ENCODE measurements around the gene GPR183. TPM values are rescaled to one million over a fixed set of nuclear protein-coding genes. Genes with fewer than 3 reads are reported as not detected.

The GPR183 gene
- polyA plus RNA-seq, 1 donor: 7.3 TPM

- DNase-seq: no peak
- Histone ChIP-seq H3K4me1 (ENCODE audit: control insufficient read depth, insufficient read depth, low read length) (peaks cover 2% of the 10 kb centered on the region), H3K27ac (ENCODE audit: low read length) (no peak overlapping the region), H3K9me3 (ENCODE audit: control insufficient read depth, low read depth, low read length) (no peaks in the 10 kb centered on the region), H3K36me3 (ENCODE audit: control insufficient read depth, insufficient read depth, low read length) (peaks cover 11% of the 10 kb centered on the region), H3K4me3 (ENCODE audit: low read length) (no peak overlapping the region), H3K27me3 (ENCODE audit: control insufficient read depth, insufficient read depth, low read length) (no peaks in the 10 kb centered on the region)
- WGBS (ENCODE audit: insufficient coverage, low lambda C conversion rate): no CpG with 5 or more reads among the region's 14 CpGs
These were observed 3.2 kb downstream of the GPR183 start for GRCh38 chr13:99303863-99304521.

- H3K27ac ChIP-seq (ENCODE audit: low read length): no peak overlapping the region
- no peaks in the 10 kb centered on the region for H3K9me3 ChIP-seq (ENCODE audit: control insufficient read depth, low read depth, low read length)
- no peak for DNase-seq
- peaks cover 9% of the 10 kb centered on the region for H3K36me3 ChIP-seq (ENCODE audit: control insufficient read depth, insufficient read depth, low read length)
- 60% methylated on average over 1 of the region's 8 CpGs for WGBS (ENCODE audit: insufficient coverage, low lambda C conversion rate)
- H3K4me3 ChIP-seq (ENCODE audit: low read length): no peak overlapping the region
- H3K4me1 ChIP-seq (ENCODE audit: control insufficient read depth, insufficient read depth, low read length): no peaks in the 10 kb centered on the region
- no peaks in the 10 kb centered on the region for H3K27me3 ChIP-seq (ENCODE audit: control insufficient read depth, insufficient read depth, low read length)
These were observed 4.3 kb downstream of the GPR183 start for GRCh38 chr13:99302637-99303505.

- no peak overlapping the region for H3K4me3 ChIP-seq (ENCODE audit: low read length)
- no CpG with 5 or more reads among the region's 1 CpG for WGBS (ENCODE audit: insufficient coverage, low lambda C conversion rate)
- H3K27ac ChIP-seq (ENCODE audit: low read length): no peak overlapping the region
- no peak for DNase-seq
- peaks cover 9% of the 10 kb centered on the region for H3K36me3 ChIP-seq (ENCODE audit: control insufficient read depth, insufficient read depth, low read length)
- no peaks in the 10 kb centered on the region for H3K4me1 ChIP-seq (ENCODE audit: control insufficient read depth, insufficient read depth, low read length)
- no peaks in the 10 kb centered on the region for H3K27me3 ChIP-seq (ENCODE audit: control insufficient read depth, insufficient read depth, low read length)
- no peaks in the 10 kb centered on the region for H3K9me3 ChIP-seq (ENCODE audit: control insufficient read depth, low read depth, low read length)
These were observed 5.1 kb downstream of the GPR183 start for GRCh38 chr13:99301913-99302636.

GRCh38 chr13:99301056-99301838, 6.0 kb downstream of the GPR183 start:
- H3K27ac ChIP-seq (ENCODE audit: low read length): no peak overlapping the region
- WGBS (ENCODE audit: insufficient coverage, low lambda C conversion rate): no CpG with 5 or more reads among the region's 7 CpGs
- H3K27me3 ChIP-seq (ENCODE audit: control insufficient read depth, insufficient read depth, low read length): no peaks in the 10 kb centered on the region
- DNase-seq: no peak
- peaks cover 9% of the 10 kb centered on the region for H3K36me3 ChIP-seq (ENCODE audit: control insufficient read depth, insufficient read depth, low read length)
- H3K9me3 ChIP-seq (ENCODE audit: control insufficient read depth, low read depth, low read length): no peaks in the 10 kb centered on the region
- H3K4me3 ChIP-seq (ENCODE audit: low read length): no peak overlapping the region
- H3K4me1 ChIP-seq (ENCODE audit: control insufficient read depth, insufficient read depth, low read length): no peaks in the 10 kb centered on the region

GRCh38 chr13:99299920-99300341, 7.3 kb downstream of the GPR183 start:
- no peak overlapping the region for H3K27ac ChIP-seq (ENCODE audit: low read length)
- no peaks in the 10 kb centered on the region for H3K9me3 ChIP-seq (ENCODE audit: control insufficient read depth, low read depth, low read length)
- no CpG with 5 or more reads among the region's 4 CpGs for WGBS (ENCODE audit: insufficient coverage, low lambda C conversion rate)
- DNase-seq: no peak
- no peaks in the 10 kb centered on the region for H3K4me1 ChIP-seq (ENCODE audit: control insufficient read depth, insufficient read depth, low read length)
- H3K27me3 ChIP-seq (ENCODE audit: control insufficient read depth, insufficient read depth, low read length): no peaks in the 10 kb centered on the region
- H3K36me3 ChIP-seq (ENCODE audit: control insufficient read depth, insufficient read depth, low read length): peaks cover 8% of the 10 kb centered on the region
- no peak overlapping the region for H3K4me3 ChIP-seq (ENCODE audit: low read length)

- DNase-seq: no peak
- 86% methylated on average over 1 of the region's 4 CpGs for WGBS (ENCODE audit: insufficient coverage, low lambda C conversion rate)
- Histone ChIP-seq H3K27ac (ENCODE audit: low read length) (no peak overlapping the region), H3K9me3 (ENCODE audit: control insufficient read depth, low read depth, low read length) (no peaks in the 10 kb centered on the region), H3K27me3 (ENCODE audit: control insufficient read depth, insufficient read depth, low read length) (no peaks in the 10 kb centered on the region), H3K36me3 (ENCODE audit: control insufficient read depth, insufficient read depth, low read length) (peaks cover 8% of the 10 kb centered on the region), H3K4me1 (ENCODE audit: control insufficient read depth, insufficient read depth, low read length) (no peaks in the 10 kb centered on the region), H3K4me3 (ENCODE audit: low read length) (no peak overlapping the region)
These were observed 7.8 kb downstream of the GPR183 start for GRCh38 chr13:99299256-99299919.

GRCh38 chr13:99298056-99298455, 9.1 kb downstream of the GPR183 start:
- H3K9me3 ChIP-seq (ENCODE audit: control insufficient read depth, low read depth, low read length): no peaks in the 10 kb centered on the region
- no peak overlapping the region for H3K4me3 ChIP-seq (ENCODE audit: low read length)
- H3K27ac ChIP-seq (ENCODE audit: low read length): no peak overlapping the region
- no peaks in the 10 kb centered on the region for H3K27me3 ChIP-seq (ENCODE audit: control insufficient read depth, insufficient read depth, low read length)
- peaks cover 5% of the 10 kb centered on the region for H3K36me3 ChIP-seq (ENCODE audit: control insufficient read depth, insufficient read depth, low read length)
- peaks cover 5% of the 10 kb centered on the region for H3K4me1 ChIP-seq (ENCODE audit: control insufficient read depth, insufficient read depth, low read length)
- 100% methylated on average over 2 of the region's 2 CpGs for WGBS (ENCODE audit: insufficient coverage, low lambda C conversion rate)
- DNase-seq: no peak

- peaks cover 5% of the 10 kb centered on the region for H3K36me3 ChIP-seq (ENCODE audit: control insufficient read depth, insufficient read depth, low read length)
- peaks cover 5% of the 10 kb centered on the region for H3K4me1 ChIP-seq (ENCODE audit: control insufficient read depth, insufficient read depth, low read length)
- DNase-seq: no peak
- no peak overlapping the region for H3K27ac ChIP-seq (ENCODE audit: low read length)
- no peaks in the 10 kb centered on the region for H3K27me3 ChIP-seq (ENCODE audit: control insufficient read depth, insufficient read depth, low read length)
- H3K9me3 ChIP-seq (ENCODE audit: control insufficient read depth, low read depth, low read length): no peaks in the 10 kb centered on the region
- H3K4me3 ChIP-seq (ENCODE audit: low read length): no peak overlapping the region
These were observed 9.9 kb downstream of the GPR183 start for GRCh38 chr13:99297331-99297730.

- WGBS (ENCODE audit: insufficient coverage, low lambda C conversion rate): 84% methylated on average over 3 of the region's 4 CpGs
- H3K4me3 ChIP-seq (ENCODE audit: low read length): no peak overlapping the region
- no peaks in the 10 kb centered on the region for H3K27me3 ChIP-seq (ENCODE audit: control insufficient read depth, insufficient read depth, low read length)
- H3K36me3 ChIP-seq (ENCODE audit: control insufficient read depth, insufficient read depth, low read length): peaks cover 5% of the 10 kb centered on the region
- H3K27ac ChIP-seq (ENCODE audit: low read length): no peak overlapping the region
- no peaks in the 10 kb centered on the region for H3K9me3 ChIP-seq (ENCODE audit: control insufficient read depth, low read depth, low read length)
- H3K4me1 ChIP-seq (ENCODE audit: control insufficient read depth, insufficient read depth, low read length): peaks cover 5% of the 10 kb centered on the region
- DNase-seq: no peak
These were observed 10.8 kb downstream of the GPR183 start for GRCh38 chr13:99296398-99296797.

All from large intestine (tissue), 3 donors.